ENCODE results near the gene PHLDB1.
"Not testable (repeated sequence)": the region's sequence is repeated elsewhere in the genome, so short reads cannot be mapped to it uniquely, and the experiment has no call there.

The PHLDB1 gene

GRCh38 chr11:118659314-118659952 lies 52.0 kb downstream of the PHLDB1 start:
- DNase-seq (ENCODE audit: low read depth) = peak; percentile 86

DNA sequence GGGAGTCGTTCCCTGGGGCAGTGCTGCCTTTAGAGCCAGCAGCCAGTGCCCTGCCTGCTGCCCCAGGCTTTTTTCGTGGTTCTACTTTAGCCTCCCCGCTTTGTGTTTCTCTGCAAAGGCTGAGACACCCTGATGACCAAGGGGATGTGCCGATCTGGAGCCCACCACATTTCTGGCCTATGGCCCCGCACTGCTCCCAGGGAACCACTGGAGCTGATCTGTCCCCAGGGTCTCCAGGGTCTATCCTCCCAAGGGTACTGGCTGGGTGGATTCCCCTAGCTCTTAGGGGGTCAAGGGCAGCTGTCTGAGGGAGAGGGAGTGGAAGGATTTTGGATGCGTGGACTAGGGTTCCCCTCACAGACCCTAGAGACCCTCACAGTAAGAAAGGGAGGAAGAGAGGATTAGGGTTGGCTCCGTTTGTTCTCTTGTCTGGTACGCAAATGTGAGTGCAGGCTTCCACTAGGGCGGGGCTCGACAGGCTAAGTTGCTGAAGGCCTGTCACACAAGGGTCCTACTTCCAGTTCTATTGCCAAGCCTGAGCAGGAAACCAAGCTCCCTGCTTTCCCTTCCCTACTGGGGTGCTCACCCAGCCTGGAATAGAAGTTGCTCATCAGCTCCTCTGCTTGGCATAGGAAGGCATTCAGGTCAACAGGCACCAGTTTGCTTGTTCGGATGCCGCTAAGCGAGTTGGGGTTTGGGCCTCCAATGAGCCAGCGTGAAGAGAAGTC lies 52.7 kb downstream of the PHLDB1 start:
- no peak for DNase-seq (ENCODE audit: low read depth)

GRCh38 chr11:118660681-118661424 lies 53.4 kb downstream of the PHLDB1 start:
- DNase-seq (ENCODE audit: low read depth) = no peak

DNA sequence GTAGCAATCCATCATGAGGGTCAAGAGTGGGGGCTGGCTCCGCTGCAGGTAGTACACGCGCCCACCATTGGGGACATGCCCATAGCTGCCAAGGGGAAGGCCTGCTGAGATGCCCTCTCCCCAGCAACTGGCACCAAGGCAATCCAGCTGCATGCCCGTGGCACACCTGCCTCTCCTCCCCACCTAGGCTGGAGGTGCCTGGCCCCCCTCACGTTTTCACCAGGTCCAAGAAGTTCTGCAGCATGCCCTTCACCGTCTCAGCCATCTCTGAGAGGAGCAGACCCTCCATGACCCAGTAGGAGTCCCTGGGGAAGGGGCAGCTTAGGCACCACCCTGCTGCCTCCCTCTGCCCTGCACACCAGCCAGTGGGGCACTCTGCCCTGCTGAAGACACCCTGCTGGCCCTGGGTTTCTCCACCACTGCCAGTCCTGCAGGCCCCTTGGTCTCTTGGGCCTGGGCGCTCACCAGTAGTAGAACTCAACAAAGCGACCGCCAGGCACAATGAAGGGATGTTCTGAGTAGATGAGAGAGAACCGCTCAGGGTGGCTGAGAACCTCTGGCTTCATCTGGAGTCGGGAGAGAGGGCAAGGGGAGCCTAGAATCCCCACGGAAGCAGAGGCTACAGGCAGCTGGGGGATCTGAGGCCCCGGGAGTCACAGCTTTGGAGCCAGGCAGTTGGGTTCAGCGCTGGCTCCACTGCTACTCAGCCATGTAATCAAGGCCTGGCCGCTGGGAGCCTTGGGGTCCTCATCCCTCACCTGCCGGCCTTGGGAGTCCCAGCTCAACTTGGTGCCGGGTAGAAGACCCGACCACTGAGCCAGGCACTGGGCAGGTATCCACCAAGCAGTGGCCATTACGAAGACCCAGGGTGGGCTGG lies 54.2 kb downstream of the PHLDB1 start:
- no peak for DNase-seq (ENCODE audit: low read depth)

- no peak for DNase-seq (ENCODE audit: low read depth)
Observed at GRCh38 chr11:118662401-118663271, 55.2 kb downstream of the PHLDB1 start.

GRCh38 chr11:118663381-118663780 lies 56.0 kb downstream of the PHLDB1 start:
- DNase-seq (ENCODE audit: low read depth) = no peak

DNA sequence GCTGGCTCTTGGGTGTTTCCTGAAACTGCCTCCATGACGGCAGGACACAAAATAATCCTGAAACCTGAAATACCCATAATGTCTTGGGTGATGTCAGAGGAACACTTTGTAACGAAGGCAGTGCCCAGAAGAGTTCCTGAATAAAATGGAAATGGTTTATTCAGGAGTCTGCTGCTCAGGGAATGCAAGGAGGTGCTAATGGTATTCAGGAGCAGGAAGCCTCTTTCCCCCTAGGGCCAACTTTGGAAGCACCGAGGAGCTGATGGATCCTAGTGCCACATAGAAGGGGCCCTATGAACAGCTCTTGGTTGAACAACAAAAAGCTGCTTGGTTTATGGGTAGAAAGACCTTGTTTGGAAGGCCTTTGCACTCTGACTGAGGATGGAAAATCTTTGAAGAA lies 56.5 kb downstream of the PHLDB1 start:
- DNase-seq (ENCODE audit: low read depth) = no peak

DNA sequence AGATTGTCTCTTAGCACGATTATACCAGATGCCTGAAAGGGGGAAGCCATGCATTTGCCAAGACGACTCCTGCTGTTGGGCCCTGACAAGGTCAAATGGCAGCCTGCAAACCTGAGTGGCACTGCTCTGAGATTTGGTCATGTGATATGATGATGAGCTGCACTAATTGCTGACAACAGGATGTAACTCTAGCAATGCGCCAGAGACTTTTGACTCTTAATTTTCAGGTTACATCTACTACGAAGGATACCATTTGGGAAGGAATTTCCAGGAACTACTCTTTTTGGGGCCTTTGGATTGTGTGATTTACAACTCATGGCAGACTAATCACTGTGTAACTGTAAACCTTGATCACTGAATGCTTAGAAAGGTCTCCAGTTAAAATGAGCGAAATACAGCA lies 59.0 kb downstream of the PHLDB1 start:
- DNase-seq (ENCODE audit: low read depth) = no peak

GRCh38 chr11:118670063-118670462 lies 62.6 kb downstream of the PHLDB1 start:
- no peak for DNase-seq (ENCODE audit: low read depth)

GRCh38 chr11:118671254-118671653 lies 63.8 kb downstream of the PHLDB1 start:
- no peak for DNase-seq (ENCODE audit: low read depth)

DNA sequence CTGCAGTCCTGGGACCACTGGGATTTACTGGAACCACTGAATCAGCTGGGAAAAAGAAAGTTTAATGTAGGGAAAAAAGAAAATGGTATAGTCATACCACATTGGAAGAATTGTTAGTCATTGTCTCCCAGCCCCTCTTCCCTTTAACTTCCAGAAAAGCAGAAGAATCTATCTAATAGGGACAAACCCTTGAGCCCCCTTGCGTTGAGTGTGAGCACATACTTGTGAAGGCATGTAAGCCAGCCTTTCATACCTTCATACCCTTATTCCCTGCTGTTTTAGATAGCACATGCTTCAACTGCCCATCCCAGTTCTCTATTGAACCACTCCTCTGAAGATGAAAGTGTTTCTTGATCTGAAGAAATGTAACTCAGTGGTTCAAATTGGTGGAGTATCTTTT lies 65.4 kb downstream of the PHLDB1 start:
- DNase-seq (ENCODE audit: low read depth) = no peak

- no peak for DNase-seq (ENCODE audit: low read depth)
Observed at GRCh38 chr11:118673361-118674081, 66.1 kb downstream of the PHLDB1 start.

DNA sequence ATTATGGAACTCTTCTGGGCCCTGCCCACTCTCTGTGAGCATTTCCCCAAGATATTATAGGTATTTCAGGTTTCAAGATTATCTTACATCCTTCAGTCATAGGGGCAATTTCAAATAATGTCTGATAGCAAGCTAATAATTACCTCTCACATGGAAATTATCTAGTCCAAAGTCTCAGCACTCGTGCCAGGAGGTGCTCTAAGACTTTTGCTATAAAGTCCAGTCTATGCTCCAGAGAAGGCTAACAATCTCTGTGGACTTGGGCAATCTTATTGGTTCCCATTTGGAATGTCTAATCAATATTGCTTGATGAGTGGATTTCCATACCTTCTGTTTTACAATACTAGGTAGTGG lies 66.6 kb downstream of the PHLDB1 start:
- no peak for DNase-seq (ENCODE audit: low read depth)

- no peak for DNase-seq (ENCODE audit: low read depth)
Observed at GRCh38 chr11:118677977-118678376, 70.6 kb downstream of the PHLDB1 start.

GRCh38 chr11:118678908-118679307 lies 71.5 kb downstream of the PHLDB1 start:
- not testable (repeated sequence) for DNase-seq (ENCODE audit: low read depth)

DNA sequence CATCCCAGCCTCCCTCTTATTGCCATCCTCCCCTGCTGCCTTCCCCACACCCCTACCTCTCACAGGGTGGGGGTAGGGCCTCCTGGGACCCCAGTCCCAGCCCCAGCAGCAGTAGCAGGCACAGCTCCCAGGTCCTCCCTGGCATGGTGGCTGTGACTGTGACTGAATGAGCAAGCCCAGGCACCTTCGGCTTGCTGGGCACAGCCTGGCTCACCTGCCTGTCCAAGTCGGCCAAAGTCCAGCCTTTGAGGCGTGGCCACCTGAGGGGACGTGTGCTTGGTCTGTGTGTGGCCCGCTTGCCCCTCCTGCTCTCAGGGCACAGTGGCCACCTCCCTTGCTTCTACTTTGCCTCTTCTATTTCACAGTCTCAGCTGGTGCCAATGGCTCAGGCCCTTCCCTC lies 72.1 kb downstream of the PHLDB1 start, which contains the start of gene TREH:
TREH (minus strand) TSS at position 168 of the 400 bp plus-strand sequence; CDS start at position 145, 23 bp downstream.
- no peak for DNase-seq (ENCODE audit: low read depth)

DNA sequence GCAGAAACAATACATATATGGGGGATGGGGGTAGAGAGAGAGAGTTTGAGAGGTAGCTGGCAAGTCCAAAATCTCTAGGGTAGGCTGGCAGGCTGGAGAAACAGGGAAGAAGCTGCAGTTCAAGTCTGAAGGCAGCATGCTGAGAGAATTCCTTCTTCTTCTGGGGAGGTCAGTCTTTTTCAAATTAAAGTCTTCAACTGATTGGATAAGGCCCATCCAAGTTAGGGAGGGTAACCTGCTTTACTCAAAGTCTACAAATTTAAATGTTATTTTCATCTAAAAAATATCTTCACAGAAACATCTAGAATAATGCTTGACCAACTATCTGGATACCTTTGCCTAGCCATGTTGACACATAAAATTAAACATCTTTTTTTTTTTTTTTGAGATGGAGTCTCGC lies 75.0 kb downstream of the PHLDB1 start:
- DNase-seq (ENCODE audit: low read depth) = no peak

DNA sequence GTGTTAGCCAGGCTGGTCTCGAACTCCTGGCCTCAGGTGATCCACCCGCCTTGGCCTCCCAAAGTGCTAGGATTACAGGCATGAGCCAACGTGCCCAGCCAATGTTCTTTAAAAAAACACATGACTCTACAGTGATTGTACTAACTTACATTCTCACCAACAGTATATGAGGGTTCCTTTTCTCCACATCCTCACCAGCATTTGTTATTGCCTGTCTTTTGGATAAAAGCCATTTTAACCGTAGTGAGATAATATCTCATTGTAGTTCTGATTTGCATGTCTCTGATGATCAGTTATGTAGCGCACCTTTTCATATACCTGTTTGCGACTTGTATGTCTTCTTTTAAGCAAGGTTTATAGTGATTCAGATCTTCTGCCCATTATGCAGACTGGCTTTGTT lies 75.5 kb downstream of the PHLDB1 start:
- DNase-seq (ENCODE audit: low read depth) = not testable (repeated sequence)

DNA sequence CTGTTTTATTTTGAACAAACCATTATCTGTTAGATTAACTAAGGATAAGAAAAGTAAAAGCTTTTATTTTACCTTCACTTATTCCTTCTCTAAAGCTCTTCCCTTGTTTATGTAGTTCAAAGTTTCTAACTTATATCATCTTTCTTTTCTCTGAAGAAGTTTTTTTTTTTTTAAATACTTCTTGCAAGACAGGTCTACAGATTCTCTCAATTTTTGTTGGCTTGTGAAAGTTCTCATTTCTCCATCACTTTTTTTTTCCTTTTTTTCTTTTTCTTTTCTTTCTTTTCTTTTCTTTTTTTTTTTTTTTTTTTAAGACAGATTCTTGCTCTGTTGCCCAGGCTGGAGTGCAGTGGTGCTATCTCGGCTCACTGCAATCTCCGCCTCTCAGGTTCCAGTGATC lies 76.8 kb downstream of the PHLDB1 start:
- no peak for DNase-seq (ENCODE audit: low read depth)

- DNase-seq (ENCODE audit: low read depth) = no peak
Observed at GRCh38 chr11:118687906-118688305, 80.5 kb downstream of the PHLDB1 start.
